H1 (cell line): Measurements from ENCODE around the gene RSU1. TPM values are rescaled to one million over a fixed set of nuclear protein-coding genes. Genes with fewer than 3 reads are reported as not detected.

ENCODE experiments used
- ATF2 ChIP-seq: IDR thresholded peaks from 2 replicates; pipeline ENCODE4 v1.6.1; 2012; ENCODE audit warnings: low read length, inconsistent platforms
- CEBPB ChIP-seq: IDR thresholded peaks from 2 replicates; pipeline ENCODE4 v1.6.1; 2012; ENCODE audit warnings: low read depth, low read length
- HDAC2 ChIP-seq, 2 experiments: fragments of 300-600 bp in 1 of 2; sonication (generic) in 1 of 2; IDR thresholded peaks; 2 replicates each; pipeline ENCODE4 v1.6.1; 2011 to 2012; ENCODE audit warnings: low read depth in 2 of 2, low read length in 2 of 2, mild to moderate bottlenecking in 2 of 2, moderate library complexity in 2 of 2, borderline replicate concordance in 1 of 2, inconsistent platforms in 1 of 2
- JUN ChIP-seq: IDR thresholded peaks from 2 replicates; pipeline ENCODE4 v1.6.1; 2011; ENCODE audit warnings: low read depth, mild to moderate bottlenecking, improper control_type of control experiment, low read length
- POLR2AphosphoS5 ChIP-seq: IDR thresholded peaks from 2 replicates; pipeline ENCODE4 v1.6.1; 2011; ENCODE audit warnings: low read depth, low read length
- SIRT6 ChIP-seq: IDR thresholded peaks from one replicate; pipeline ENCODE4 v1.7.1; 2012; ENCODE audit warnings: low read length, inconsistent platforms
- SP1 ChIP-seq: IDR thresholded peaks from 2 replicates; pipeline ENCODE4 v1.6.1; 2011; ENCODE audit warnings: low read depth, low read length
- SP4 ChIP-seq: IDR thresholded peaks from 2 replicates; pipeline ENCODE4 v1.6.1; 2012; ENCODE audit warnings: low read length, inconsistent platforms
- polyA plus RNA-seq, 7 experiments: library from polyadenylated mRNA; depleted of rRNA in 3 of 7; stranded (reverse) in 5 of 7; unstranded in 2 of 7; fragments of >200 nt in 5 of 7; fragments of 200-250 nt in 2 of 7; gene quantifications; 1 replicate in 5 of 7; 2 replicates in 1 of 7; 4 replicates in 1 of 7; pipeline versions ENCODE4 v1.2.1 to v1.2.3, GENCODE V29; 2011 to 2013; ENCODE audit warnings: missing spikeins in 2 of 7, mixed read lengths in 2 of 7
- total RNA-seq: library from RNA; stranded (reverse); fragmentation: NEBNext Ultra II Directional; extraction: Animal tissue kit (Norgen Biotek cat#: 25700); gene quantifications from 2 replicates; pipeline ENCODE4 v1.2.1, GENCODE V29; 2021

The RSU1 gene
- total and polyA plus RNA-seq, 2 of the 8 experiments (the other 6 are each of a cell fraction or from before 2014, with no cell fraction given) = 50.0 to 68.2 TPM

GRCh38 chr10:16612115-16612980 lies 204.9 kb downstream of the RSU1 start (continued):
- TF ChIP-seq ATF2 (no peak), POLR2AphosphoS5 (no peak), HDAC2 (IDR thresholded peaks at IDR 0.05; ENCODE audit: borderline replicate concordance in 1 of 2, low read depth in 2 of 2, low read length in 2 of 2) (no peak), CEBPB (no peak), SIRT6 (no peak), JUN (no peak), SP4 (no peak), SP1 (no peak)
